GM19328 (cell line): ENCODE results near the gene CSNK1G3.

ENCODE experiments used
- ATAC-seq: cut with Tn5 transposase; IDR thresholded peaks from one replicate; pipeline ENCODE4 v1.9.1; 2021; ENCODE audit warnings: mild to moderate bottlenecking, moderate library complexity; ENCODE audit not compliant: unreplicated experiment

CSNK1G3 gene

GRCh38 chr5:123557907-123558306, 45.9 kb downstream of the CSNK1G3 start:
- no peak for ATAC-seq

DNA sequence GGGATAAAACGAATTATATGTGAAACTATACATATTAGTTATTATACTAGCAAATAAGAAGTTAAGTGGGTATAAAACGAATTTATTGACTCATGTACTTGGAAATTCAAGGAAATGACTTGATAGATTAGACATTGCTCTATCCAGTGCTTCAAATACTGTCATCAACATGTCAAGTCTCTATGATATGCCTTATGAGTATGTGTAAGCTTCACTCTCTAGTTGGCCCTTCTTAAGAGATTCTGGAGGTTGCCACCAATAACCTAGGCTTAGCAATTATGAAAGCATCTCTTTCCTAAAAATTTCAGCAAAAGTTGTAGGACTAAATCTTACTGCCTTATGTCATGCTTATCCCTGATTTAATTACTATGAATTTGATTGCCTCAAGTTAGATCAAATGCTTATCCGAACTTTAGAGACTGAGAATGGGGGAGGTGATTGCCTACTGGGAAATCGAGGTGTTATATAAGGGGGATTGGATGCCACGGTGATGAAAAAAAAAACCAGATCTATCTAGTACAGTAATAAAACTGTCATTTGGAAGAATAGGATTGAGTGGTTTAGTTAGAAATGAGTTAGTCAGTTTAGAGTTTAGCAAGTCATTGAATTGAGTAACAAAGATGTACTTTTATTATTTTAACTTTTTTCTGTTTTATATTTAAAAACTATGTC, 46.9 kb downstream of the CSNK1G3 start:
- no peak for ATAC-seq

DNA sequence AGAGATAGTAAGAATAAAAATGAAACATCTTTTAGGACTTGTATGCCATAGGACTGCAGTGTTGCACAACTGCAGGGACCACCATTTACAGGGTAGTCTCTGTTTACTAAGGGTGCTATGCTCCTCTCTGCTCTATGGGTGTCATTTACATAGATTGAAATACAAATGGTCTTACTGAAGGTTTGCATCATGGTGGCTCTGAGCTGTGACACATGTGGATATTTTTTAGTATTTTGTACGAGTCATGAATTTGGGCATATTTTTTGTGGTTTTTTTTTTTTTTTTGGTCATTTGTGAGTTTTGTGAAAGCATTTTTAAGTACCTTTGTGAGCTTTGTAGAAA, 47.4 kb downstream of the CSNK1G3 start:
- ATAC-seq, result no peak

DNA sequence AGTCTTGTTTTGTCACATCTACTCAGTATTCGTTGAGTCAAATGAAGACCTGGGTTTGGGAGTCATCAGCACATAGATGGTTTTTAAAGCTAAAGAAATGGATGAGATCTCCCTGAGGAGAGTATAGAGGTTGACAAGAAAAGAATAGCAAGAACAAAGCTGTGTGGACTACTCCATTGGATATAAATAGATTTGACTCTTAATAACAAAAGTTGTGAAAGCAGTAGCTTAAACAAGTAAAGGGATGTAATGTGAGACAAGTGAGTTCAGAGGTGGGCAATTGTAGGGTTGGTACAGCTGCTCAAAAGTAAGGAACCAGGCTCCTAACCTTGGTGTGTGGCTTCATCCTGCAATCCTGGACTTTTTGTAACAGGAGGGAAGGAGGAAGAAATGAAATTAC, 49.3 kb downstream of the CSNK1G3 start:
- no peak for ATAC-seq

GRCh38 chr5:123571927-123572326, 60.0 kb downstream of the CSNK1G3 start:
- ATAC-seq, result no peak

- no peak for ATAC-seq
Observed at GRCh38 chr5:123578390-123578789, 66.4 kb downstream of the CSNK1G3 start.

DNA sequence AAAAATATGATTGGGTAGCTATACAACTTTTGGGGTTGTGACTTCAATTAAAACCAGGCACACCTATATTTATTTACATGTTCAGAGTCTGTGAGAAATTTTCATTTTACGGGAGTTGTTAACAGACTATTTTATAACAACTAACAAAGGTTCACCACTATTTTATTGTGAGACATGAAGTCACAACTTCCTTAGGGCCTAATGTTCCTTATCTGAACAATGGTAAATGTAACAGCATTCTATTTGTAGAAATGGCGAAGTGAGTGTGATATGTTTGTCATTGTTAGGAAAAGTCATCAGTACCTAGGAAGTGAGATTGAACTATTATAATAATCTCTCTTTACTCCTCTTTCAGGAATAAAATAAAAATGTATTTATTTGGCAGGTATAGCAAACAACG, 67.4 kb downstream of the CSNK1G3 start:
- ATAC-seq, result no peak

GRCh38 chr5:123582550-123583285, 70.7 kb downstream of the CSNK1G3 start:
- no peak for ATAC-seq

DNA sequence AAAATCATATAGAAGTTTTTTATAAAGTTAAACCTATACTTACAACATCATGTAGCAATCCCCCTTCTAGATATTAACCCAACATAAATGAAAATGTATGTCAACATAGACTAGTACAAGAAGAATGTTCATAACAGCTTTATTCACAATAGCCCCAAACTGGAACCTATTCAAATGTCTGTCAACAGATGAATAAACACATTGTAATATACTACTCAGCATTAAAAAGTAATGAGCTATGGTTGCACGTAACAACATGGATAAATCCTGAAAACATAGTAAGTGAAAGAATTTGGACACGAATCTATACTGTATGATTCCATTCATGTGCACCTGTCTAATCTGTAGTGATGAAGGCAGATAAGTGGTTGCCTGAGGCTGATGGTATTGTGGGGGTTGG, 73.9 kb downstream of the CSNK1G3 start:
- no peak for ATAC-seq

- ATAC-seq, result no peak
Observed at GRCh38 chr5:123594434-123594833, 82.5 kb downstream of the CSNK1G3 start.

- no peak for ATAC-seq
Observed at GRCh38 chr5:123597018-123597417, 85.0 kb downstream of the CSNK1G3 start.

GRCh38 chr5:123598028-123598689, 86.2 kb downstream of the CSNK1G3 start:
- ATAC-seq, result no peak

GRCh38 chr5:123599171-123599570, 87.2 kb downstream of the CSNK1G3 start:
- no peak for ATAC-seq

- no peak for ATAC-seq
Observed at GRCh38 chr5:123601610-123602009, 89.6 kb downstream of the CSNK1G3 start.

DNA sequence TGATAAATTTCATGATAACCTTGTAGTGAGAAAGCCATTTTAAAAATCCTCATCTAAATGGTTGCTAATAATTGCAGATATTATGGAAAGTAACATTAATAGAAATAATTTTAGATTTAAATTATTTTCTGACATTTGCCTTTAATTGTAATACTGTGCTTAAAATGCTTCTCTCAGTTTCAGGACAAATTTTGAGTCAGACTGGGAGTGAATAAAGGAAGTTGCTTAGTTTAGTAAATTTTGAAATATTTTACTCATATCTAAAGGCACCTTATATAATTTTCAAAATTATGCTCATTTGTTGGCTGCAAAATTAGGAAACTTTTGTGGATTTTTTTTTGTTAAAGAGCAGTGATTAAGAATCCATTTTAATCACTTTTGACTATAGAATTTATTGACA, 93.8 kb downstream of the CSNK1G3 start:
- peak; percentile 60 for ATAC-seq

DNA sequence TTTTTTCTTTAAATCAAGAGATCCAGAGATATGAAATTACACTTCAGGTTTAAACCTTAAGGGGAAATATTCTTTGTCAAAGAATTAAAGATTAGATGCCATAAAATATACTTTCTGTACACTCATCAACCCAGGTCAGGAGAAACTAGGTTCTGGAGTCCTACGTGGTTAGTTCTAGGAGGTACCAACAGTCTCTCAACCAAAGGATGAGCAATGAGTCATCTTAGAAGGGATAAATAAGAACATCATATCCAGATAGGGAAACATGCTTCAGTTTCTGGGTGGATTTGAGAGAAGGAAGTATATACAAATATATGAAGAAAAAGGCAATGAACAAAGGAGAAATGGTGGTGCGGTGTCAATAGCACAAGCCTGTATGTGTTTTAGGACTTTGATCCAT, 98.2 kb downstream of the CSNK1G3 start:
- ATAC-seq, result no peak

DNA sequence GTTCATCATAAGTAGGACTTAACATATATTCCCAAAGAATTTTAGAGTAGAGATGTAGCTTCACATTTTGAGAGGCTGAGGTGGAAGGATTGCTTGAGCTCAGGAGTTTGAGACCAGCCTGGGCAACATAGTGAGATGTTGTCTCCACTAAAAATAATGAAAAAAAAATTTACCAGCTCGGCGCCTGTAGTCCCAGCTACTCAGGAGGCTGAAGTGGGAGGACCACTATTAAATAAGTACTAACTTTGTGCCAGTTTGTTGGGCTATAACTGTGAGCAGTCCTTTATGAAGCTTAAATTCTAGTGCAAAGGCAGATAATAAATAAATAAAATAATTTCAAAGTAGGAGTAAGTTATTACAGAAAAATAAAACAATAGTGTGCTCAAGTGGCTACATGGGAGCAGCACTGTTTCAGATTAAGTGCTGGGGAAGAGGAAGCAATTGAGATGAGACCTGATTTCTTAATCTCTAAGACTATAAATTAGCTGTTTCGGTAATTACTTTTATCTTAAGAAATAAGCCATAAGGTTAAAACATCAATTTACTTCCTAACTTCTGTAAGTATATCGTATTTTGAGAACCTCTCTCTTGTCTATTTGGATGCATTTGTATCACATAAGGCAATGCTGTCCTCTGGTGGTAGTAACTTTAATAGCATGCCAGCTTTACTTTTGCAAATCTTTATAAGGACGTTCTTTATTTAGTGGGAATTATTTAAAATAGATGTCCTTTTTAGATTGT, 98.9 kb downstream of the CSNK1G3 start:
- ATAC-seq, result no peak

GRCh38 chr5:123611406-123611709, 99.4 kb downstream of the CSNK1G3 start:
- no peak for ATAC-seq

GRCh38 chr5:123617561-123617960, 105.6 kb downstream of the CSNK1G3 start:
- ATAC-seq, result no peak

- ATAC-seq, result no peak
Observed at GRCh38 chr5:123626051-123626450, 114.1 kb downstream of the CSNK1G3 start.

- ATAC-seq, result no peak
Observed at GRCh38 chr5:123628860-123629544, 117.0 kb downstream of the CSNK1G3 start.
